GM23338 (cell line): ENCODE measurements around the gene EFCAB12.

Experiments used
- CREB1 ChIP-seq: fragments of 250-450 bp; sonication (Bioruptor Pico); IDR thresholded peaks from 2 replicates; pipeline ENCODE4 v1.5.0; 2020; ENCODE audit warnings: low read depth, mild to moderate bottlenecking, moderate library complexity
- EZH2 ChIP-seq: fragments of 200-600 bp; sonication (generic); IDR thresholded peaks from one replicate; pipeline ENCODE4 v1.8.0; 2017; ENCODE audit warnings: antibody characterized with exemption, mild to moderate bottlenecking, low read depth; ENCODE audit not compliant: unreplicated experiment
- EZH2phosphoT487 ChIP-seq: fragments of 200-600 bp; sonication (generic); IDR thresholded peaks from one replicate; pipeline ENCODE4 v1.8.1; 2018; ENCODE audit warnings: antibody characterized with exemption; ENCODE audit not compliant: unreplicated experiment
- JUNB ChIP-seq: IDR thresholded peaks from one replicate; pipeline ENCODE4 v1.6.1; 2016; ENCODE audit warnings: antibody characterized with exemption; ENCODE audit not compliant: unreplicated experiment
- POLR2AphosphoS5 ChIP-seq: IDR thresholded peaks from 2 replicates; pipeline ENCODE4 v1.6.1; 2016; ENCODE audit warnings: antibody characterized with exemption, low read depth
- STAT1 ChIP-seq: IDR thresholded peaks from one replicate; pipeline ENCODE4 v1.6.1; 2016; ENCODE audit warnings: antibody characterized with exemption; ENCODE audit not compliant: unreplicated experiment
- TF ChIP-seq, protein P1 (sequence below), 2 experiments: fragments of 200-600 bp in 1 of 2; sonication (generic) in 1 of 2; conservative IDR thresholded peaks; 2 replicates each; pipeline versions ENCODE4 v1.5.1 to v1.6.1; 2016 to 2017; ENCODE audit warnings: antibody characterized with exemption in 2 of 2, low read depth in 2 of 2, mild to moderate bottlenecking in 2 of 2, moderate library complexity in 1 of 2
- TF ChIP-seq, protein P2 (sequence below): IDR thresholded peaks from one replicate; pipeline ENCODE4 v1.6.1; 2018; ENCODE audit warnings: antibody characterized with exemption; ENCODE audit not compliant: unreplicated experiment
- TF ChIP-seq, protein P3 (sequence below): IDR thresholded peaks from 2 replicates; pipeline ENCODE4 v1.6.1; 2016; ENCODE audit warnings: antibody characterized with exemption

DNA sequence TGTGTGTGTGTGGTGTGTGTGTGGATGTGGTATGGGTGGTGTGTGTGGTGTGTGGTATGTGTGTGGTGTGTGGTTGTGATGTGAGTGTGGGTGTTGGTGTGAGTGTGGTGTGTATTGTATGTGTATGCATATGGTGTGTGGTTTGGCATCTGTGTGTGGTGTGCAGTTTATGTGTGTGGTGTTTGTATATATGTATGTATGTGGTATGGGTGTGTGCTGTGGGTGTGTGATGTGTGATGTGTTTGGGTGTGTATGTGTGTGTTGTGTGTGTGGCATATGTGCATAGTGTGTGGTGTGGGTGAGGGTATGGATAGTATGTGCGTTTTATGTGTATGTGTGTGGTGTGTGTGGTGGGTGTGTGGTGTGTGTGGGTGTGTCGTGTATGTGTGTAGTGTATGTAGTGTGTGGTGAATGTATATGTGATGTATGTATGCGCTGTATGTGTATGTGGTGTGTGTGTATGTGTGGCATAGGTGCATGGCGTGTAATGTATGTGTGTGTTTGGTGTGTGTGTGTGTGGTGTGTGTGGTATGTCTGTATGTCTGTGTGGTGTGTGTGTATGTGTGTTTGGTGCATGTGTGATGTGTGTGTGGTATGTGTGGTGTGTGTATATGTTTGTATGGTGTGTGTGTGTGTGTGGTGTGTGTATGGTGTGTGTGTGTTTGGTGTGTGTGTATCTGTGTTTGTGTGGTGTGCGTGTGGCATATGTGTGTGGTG lies 58.0 kb downstream of the EFCAB12 start:
- TF ChIP-seq STAT1 (no peak), EZH2 (no peak), POLR2AphosphoS5 (no peak), EZH2phosphoT487 (no peak), CREB1 (CRISPR knock-in tag) (no peak), JUNB (no peak)
- TF ChIP-seq, protein P1, sequence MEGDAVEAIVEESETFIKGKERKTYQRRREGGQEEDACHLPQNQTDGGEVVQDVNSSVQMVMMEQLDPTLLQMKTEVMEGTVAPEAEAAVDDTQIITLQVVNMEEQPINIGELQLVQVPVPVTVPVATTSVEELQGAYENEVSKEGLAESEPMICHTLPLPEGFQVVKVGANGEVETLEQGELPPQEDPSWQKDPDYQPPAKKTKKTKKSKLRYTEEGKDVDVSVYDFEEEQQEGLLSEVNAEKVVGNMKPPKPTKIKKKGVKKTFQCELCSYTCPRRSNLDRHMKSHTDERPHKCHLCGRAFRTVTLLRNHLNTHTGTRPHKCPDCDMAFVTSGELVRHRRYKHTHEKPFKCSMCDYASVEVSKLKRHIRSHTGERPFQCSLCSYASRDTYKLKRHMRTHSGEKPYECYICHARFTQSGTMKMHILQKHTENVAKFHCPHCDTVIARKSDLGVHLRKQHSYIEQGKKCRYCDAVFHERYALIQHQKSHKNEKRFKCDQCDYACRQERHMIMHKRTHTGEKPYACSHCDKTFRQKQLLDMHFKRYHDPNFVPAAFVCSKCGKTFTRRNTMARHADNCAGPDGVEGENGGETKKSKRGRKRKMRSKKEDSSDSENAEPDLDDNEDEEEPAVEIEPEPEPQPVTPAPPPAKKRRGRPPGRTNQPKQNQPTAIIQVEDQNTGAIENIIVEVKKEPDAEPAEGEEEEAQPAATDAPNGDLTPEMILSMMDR (conservative IDR thresholded peaks at IDR 0.05; ENCODE audit: low read depth in 2 of 2): no peak
- TF ChIP-seq, protein P2, sequence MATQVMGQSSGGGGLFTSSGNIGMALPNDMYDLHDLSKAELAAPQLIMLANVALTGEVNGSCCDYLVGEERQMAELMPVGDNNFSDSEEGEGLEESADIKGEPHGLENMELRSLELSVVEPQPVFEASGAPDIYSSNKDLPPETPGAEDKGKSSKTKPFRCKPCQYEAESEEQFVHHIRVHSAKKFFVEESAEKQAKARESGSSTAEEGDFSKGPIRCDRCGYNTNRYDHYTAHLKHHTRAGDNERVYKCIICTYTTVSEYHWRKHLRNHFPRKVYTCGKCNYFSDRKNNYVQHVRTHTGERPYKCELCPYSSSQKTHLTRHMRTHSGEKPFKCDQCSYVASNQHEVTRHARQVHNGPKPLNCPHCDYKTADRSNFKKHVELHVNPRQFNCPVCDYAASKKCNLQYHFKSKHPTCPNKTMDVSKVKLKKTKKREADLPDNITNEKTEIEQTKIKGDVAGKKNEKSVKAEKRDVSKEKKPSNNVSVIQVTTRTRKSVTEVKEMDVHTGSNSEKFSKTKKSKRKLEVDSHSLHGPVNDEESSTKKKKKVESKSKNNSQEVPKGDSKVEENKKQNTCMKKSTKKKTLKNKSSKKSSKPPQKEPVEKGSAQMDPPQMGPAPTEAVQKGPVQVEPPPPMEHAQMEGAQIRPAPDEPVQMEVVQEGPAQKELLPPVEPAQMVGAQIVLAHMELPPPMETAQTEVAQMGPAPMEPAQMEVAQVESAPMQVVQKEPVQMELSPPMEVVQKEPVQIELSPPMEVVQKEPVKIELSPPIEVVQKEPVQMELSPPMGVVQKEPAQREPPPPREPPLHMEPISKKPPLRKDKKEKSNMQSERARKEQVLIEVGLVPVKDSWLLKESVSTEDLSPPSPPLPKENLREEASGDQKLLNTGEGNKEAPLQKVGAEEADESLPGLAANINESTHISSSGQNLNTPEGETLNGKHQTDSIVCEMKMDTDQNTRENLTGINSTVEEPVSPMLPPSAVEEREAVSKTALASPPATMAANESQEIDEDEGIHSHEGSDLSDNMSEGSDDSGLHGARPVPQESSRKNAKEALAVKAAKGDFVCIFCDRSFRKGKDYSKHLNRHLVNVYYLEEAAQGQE: no peak
- TF ChIP-seq, protein P3, sequence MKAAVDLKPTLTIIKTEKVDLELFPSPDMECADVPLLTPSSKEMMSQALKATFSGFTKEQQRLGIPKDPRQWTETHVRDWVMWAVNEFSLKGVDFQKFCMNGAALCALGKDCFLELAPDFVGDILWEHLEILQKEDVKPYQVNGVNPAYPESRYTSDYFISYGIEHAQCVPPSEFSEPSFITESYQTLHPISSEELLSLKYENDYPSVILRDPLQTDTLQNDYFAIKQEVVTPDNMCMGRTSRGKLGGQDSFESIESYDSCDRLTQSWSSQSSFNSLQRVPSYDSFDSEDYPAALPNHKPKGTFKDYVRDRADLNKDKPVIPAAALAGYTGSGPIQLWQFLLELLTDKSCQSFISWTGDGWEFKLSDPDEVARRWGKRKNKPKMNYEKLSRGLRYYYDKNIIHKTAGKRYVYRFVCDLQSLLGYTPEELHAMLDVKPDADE: no peak
